IMR-90 (cell line): Measurements from ENCODE around the gene TMEM259. TPM values are rescaled to one million over a fixed set of nuclear protein-coding genes. Genes with fewer than 3 reads are reported as not detected.

Experiments
- ATAC-seq: fragments of 200-7000 bp; cut with Tn5 transposase; 2 replicates; pipeline ENCODE4 v1.9.1; 2020; ENCODE audit warnings: low read depth, mild to moderate bottlenecking, moderate library complexity
- BruUV-seq: library from RNA; stranded (reverse); fragments of 400-500 nt; replicated peaks from 2 replicates; lab custom pipeline; 2021; lab: Mats Ljungman, UMichigan
- CTCF ChIA-PET: fragments of 300-600 bp; formaldehyde crosslinking; extraction: SDS; loops from one replicate; lab custom pipeline; 2021; ENCODE audit warnings: antibody characterized with exemption; lab: Yijun Ruan, JAX
- POLR2A ChIA-PET: fragments of 300-600 bp; sonication (Branson Sonifier 250); formaldehyde crosslinking; loops from one replicate; lab custom pipeline; 2022; ENCODE audit warnings: antibody characterized with exemption; ENCODE audit not compliant: unreplicated experiment; lab: Charles Lee
- DNase-seq: peaks from one replicate; pipeline ENCODE4 v3.0.0; 2013
- H2AFZ ChIP-seq: replicated peaks from 2 replicates; pipeline ENCODE3; 2013; ENCODE audit warnings: low read length, mild to moderate bottlenecking; ENCODE audit not compliant: poor library complexity
- H2AK5ac ChIP-seq: 2 replicates; pipeline ENCODE4 v1.6.1; 2013; ENCODE audit warnings: low read depth, low read length, inconsistent platforms
- H2AK9ac ChIP-seq: replicated peaks from 2 replicates; pipeline ENCODE3; 2013; ENCODE audit warnings: mild to moderate bottlenecking, low read depth, low read length, moderate library complexity; ENCODE audit not compliant: poor library complexity
- H2BK120ac ChIP-seq: 2 replicates; pipeline ENCODE4 v1.6.1; 2013; ENCODE audit warnings: low read depth, low read length, inconsistent platforms
- H2BK15ac ChIP-seq: 3 replicates; pipeline ENCODE4 v1.6.1; 2013; ENCODE audit warnings: low read depth, low read length, inconsistent platforms
- H2BK20ac ChIP-seq: 2 replicates; pipeline ENCODE4 v1.6.1; 2013; ENCODE audit warnings: low read depth, mild to moderate bottlenecking, inconsistent platforms, low read length, moderate library complexity
- H2BK5ac ChIP-seq: 2 replicates; pipeline ENCODE4 v1.6.1; 2013; ENCODE audit warnings: mild to moderate bottlenecking, low read depth, low read length, inconsistent platforms; ENCODE audit not compliant: poor library complexity, severe bottlenecking
- H3K14ac ChIP-seq: replicated peaks from 2 replicates; pipeline ENCODE4 v1.6.1; 2013; ENCODE audit warnings: low read depth, low read length, inconsistent platforms
- H3K18ac ChIP-seq: 2 replicates; pipeline ENCODE4 v1.6.1; 2013; ENCODE audit warnings: low read depth, low read length, control low read depth
- H3K23ac ChIP-seq: 2 replicates; pipeline ENCODE4 v1.6.1; 2013; ENCODE audit warnings: low read depth, low read length, inconsistent platforms
- H3K27ac ChIP-seq: 2 replicates; pipeline ENCODE4 v1.5.1; 2013; ENCODE audit warnings: mild to moderate bottlenecking, control low read depth, low read length; ENCODE audit not compliant: insufficient read depth
- H3K27me3 ChIP-seq: 2 replicates; pipeline ENCODE4 v1.6.1; 2013; ENCODE audit warnings: low read length; ENCODE audit not compliant: control insufficient read depth, insufficient read depth
- H3K36me3 ChIP-seq: 2 replicates; pipeline ENCODE4 v1.6.1; 2013; ENCODE audit warnings: low read length, mixed read lengths; ENCODE audit not compliant: control insufficient read depth, insufficient read depth
- H3K4ac ChIP-seq: 2 replicates; pipeline ENCODE4 v1.6.1; 2013; ENCODE audit warnings: low read depth, low read length, inconsistent platforms
- H3K4me1 ChIP-seq: 2 replicates; pipeline ENCODE4 v1.6.1; 2013; ENCODE audit warnings: low read length, mixed read lengths; ENCODE audit not compliant: control insufficient read depth, insufficient read depth
- H3K4me2 ChIP-seq: 2 replicates; pipeline ENCODE4 v1.6.1; 2013; ENCODE audit warnings: low read depth, mild to moderate bottlenecking, control low read depth, low read length, moderate library complexity
- H3K4me3 ChIP-seq: 2 replicates; pipeline ENCODE4 v1.5.1; 2013; ENCODE audit warnings: low read depth, mild to moderate bottlenecking, control low read depth, low read length, moderate library complexity; ENCODE audit not compliant: insufficient read depth
- H3K56ac ChIP-seq: 2 replicates; pipeline ENCODE4 v1.6.1; 2013; ENCODE audit warnings: low read length, inconsistent platforms; ENCODE audit not compliant: insufficient read depth; ENCODE audit errors: extremely low read depth
- H3K79me1 ChIP-seq, 2 experiments: 2 replicates each; pipeline ENCODE4 v1.6.1; 2013; ENCODE audit warnings: low read length in 2 of 2, inconsistent platforms in 1 of 2, low read depth in 1 of 2
- H3K9ac ChIP-seq: 2 replicates; pipeline ENCODE4 v1.6.1; 2013; ENCODE audit warnings: low read depth, low read length, control low read depth
- H3K9me1 ChIP-seq: 2 replicates; pipeline ENCODE4 v1.6.1; 2013; ENCODE audit warnings: low read length, inconsistent platforms; ENCODE audit not compliant: insufficient read depth
- H3K9me3 ChIP-seq: 2 replicates; pipeline ENCODE4 v1.6.1; 2013; ENCODE audit warnings: low read length; ENCODE audit not compliant: control insufficient read depth, insufficient read depth
- H4K20me1 ChIP-seq: 2 replicates; pipeline ENCODE4 v1.6.1; 2013; ENCODE audit warnings: low read length, inconsistent platforms; ENCODE audit not compliant: insufficient read depth
- H4K5ac ChIP-seq: 2 replicates; pipeline ENCODE4 v1.6.1; 2013; ENCODE audit warnings: mild to moderate bottlenecking, low read depth, low read length, control low read depth
- H4K8ac ChIP-seq, 2 experiments: 2 replicates each; pipeline ENCODE4 v1.6.1; 2013; ENCODE audit warnings: low read depth in 2 of 2, low read length in 2 of 2, control low read depth in 1 of 2, inconsistent platforms in 1 of 2
- H4K91ac ChIP-seq: 2 replicates; pipeline ENCODE4 v1.6.1; 2013; ENCODE audit warnings: low read depth, low read length, inconsistent platforms; ENCODE audit not compliant: insufficient read depth
- BHLHE40 ChIP-seq: fragments of 150-350 bp; IDR thresholded peaks from 2 replicates; pipeline ENCODE4 v1.6.1; 2016; ENCODE audit warnings: mild to moderate bottlenecking, low read depth, low read length
- CEBPB ChIP-seq: IDR thresholded peaks from 2 replicates; pipeline ENCODE4 v1.6.1; 2012; ENCODE audit warnings: low read depth, low read length, improper control_type of control experiment
- CHD1 ChIP-seq: IDR thresholded peaks from 2 replicates; pipeline ENCODE4 v1.6.1; 2012; ENCODE audit warnings: low read depth, low read length, improper control_type of control experiment
- ELK1 ChIP-seq: fragments of 150-350 bp; IDR thresholded peaks from 2 replicates; pipeline ENCODE4 v1.6.1; 2016; ENCODE audit warnings: low read depth, mild to moderate bottlenecking, low read length, moderate library complexity, borderline replicate concordance
- FOS ChIP-seq: fragments of 150-350 bp; IDR thresholded peaks from 2 replicates; pipeline ENCODE4 v1.6.1; 2016; ENCODE audit warnings: low read depth, low read length
- MAFK ChIP-seq: IDR thresholded peaks from 2 replicates; pipeline ENCODE4 v1.6.1; 2012; ENCODE audit warnings: low read depth, low read length, improper control_type of control experiment
- MXI1 ChIP-seq: IDR thresholded peaks from 2 replicates; pipeline ENCODE4 v1.6.1; 2012; ENCODE audit warnings: low read depth, mild to moderate bottlenecking, low read length, moderate library complexity, borderline replicate concordance
- NFE2L2 ChIP-seq: fragments of 150-350 bp; IDR thresholded peaks from 2 replicates; pipeline ENCODE4 v1.6.1; 2016; ENCODE audit warnings: low read depth, mild to moderate bottlenecking, low read length
- POLR2A ChIP-seq: IDR thresholded peaks from 2 replicates; pipeline ENCODE4 v1.6.1; 2012; ENCODE audit warnings: mild to moderate bottlenecking, low read depth, low read length
- RAD21 ChIP-seq: IDR thresholded peaks from 2 replicates; pipeline ENCODE4 v1.6.1; 2012; ENCODE audit warnings: low read length, improper control_type of control experiment
- RFX5 ChIP-seq: IDR thresholded peaks from 2 replicates; pipeline ENCODE4 v1.8.0; 2012; ENCODE audit warnings: low read depth, mild to moderate bottlenecking, low read length, moderate library complexity
- SMC3 ChIP-seq: fragments of 150-350 bp; IDR thresholded peaks from 2 replicates; pipeline ENCODE4 v1.6.1; 2016; ENCODE audit warnings: low read depth, mild to moderate bottlenecking, antibody characterized with exemption, low read length, moderate library complexity
- WGBS, 2 experiments: methylation state at CpG; one replicate each; pipeline versions ENCODE4 v1.1.5 to v1.1.7; 2013; ENCODE audit warnings: missing lambda C conversion rate in 2 of 2; ENCODE audit not compliant: insufficient read length in 1 of 2; ENCODE audit errors: extremely low coverage in 2 of 2; 5-methylcytosine and 5-hydroxymethylcytosine counted together
- dilution Hi-C: fragments of 300-500 bp; cut with HindIII; formaldehyde crosslinking; loops from one replicate; pipeline ENCODE4 v1.14.3; 2018; ENCODE audit warnings: low sequenced_read_pairs; ENCODE audit not compliant: unreplicated experiment
- in situ Hi-C: fragments of 300-500 bp; cut with MboI; formaldehyde crosslinking; loops from 3 replicates; pipeline ENCODE4 v1.14.3; 2019; ENCODE audit warnings: low sequenced_read_pairs, inconsistent platforms, mixed read lengths
- intact Hi-C: fragments of 100-400 bp; cut with micrococcal nuclease; formaldehyde crosslinking; loops from 2 replicates; pipeline ENCODE4 v1.10.0; 2022
- polyA plus RNA-seq, 3 experiments: library from polyadenylated mRNA; depleted of rRNA; stranded (reverse); fragments of >200 nt; gene quantifications; 2 replicates each; pipeline ENCODE4 v1.2.3, GENCODE V29; 2012; ENCODE audit warnings: low replicate concordance in 1 of 3
- total RNA-seq: library from RNA; depleted of rRNA; stranded (reverse); fragments of >200 nt; gene quantifications from 2 replicates; pipeline ENCODE4 v1.2.3, GENCODE V29; 2012

TMEM259 gene
- total and polyA plus RNA-seq, 2 of the 4 experiments (the other 2 are of a cell fraction) = 22.6 to 153 TPM

- in situ Hi-C loops = no loop called here
- Histone ChIP-seq H2BK20ac (no peak overlapping the region), H2BK5ac (no peak overlapping the region), H3K9me1 (peaks cover 9% of the 10 kb centered on the region; the same call in 1 of the 2 replicates), H3K56ac (no peak overlapping the region), H3K27ac (peak overlapping the region; percentile 66; the same call in 1 of the 2 replicates), H3K36me3 (peaks cover 1% of the 10 kb centered on the region; the same call in 1 of the 2 replicates), H3K4me2 (peak overlapping the region; percentile 98), H4K8ac (no peak overlapping the region), H3K9me3 (no peaks in the 10 kb centered on the region), H4K20me1 (peaks cover 69% of the 10 kb centered on the region), H3K18ac (no peak overlapping the region), H2AFZ (no peak overlapping the region), H2BK120ac (no peak overlapping the region), H3K4me1 (peaks cover 33% of the 10 kb centered on the region), H2AK5ac (no peak overlapping the region), H3K23ac (peak overlapping the region; percentile 71; the same call in 1 of the 2 replicates), H3K4me3 (peak overlapping the region; percentile 66; the same call in 1 of the 2 replicates), H3K14ac (no peak overlapping the region), H2AK9ac (peak overlapping the region; percentile 55), H3K4ac (no peak overlapping the region), H4K5ac (no peak overlapping the region), H4K91ac (no peak overlapping the region), H3K9ac (peak overlapping the region; percentile 93), H3K27me3 (no peaks in the 10 kb centered on the region), H3K79me1 (peaks cover 0 to 53% of the 10 kb centered on the region in 2 experiments; a peak in 2 of 4 replicates), H2BK15ac (no peak overlapping the region)
- intact Hi-C loops = no loop called here
- 68% methylated on average over 4 of the region's 17 CpGs; no CpG with 5 or more reads in 1 of the 2 experiments for WGBS, 2 experiments
- dilution Hi-C loops = no loop called here
- ChIA-PET CTCF (interaction anchor here (1.0 kb wide), 1 partner anchor 19 kb away, joined by 3 read pairs; the partner anchor contains the start of gene GRIN3B), POLR2A (interaction anchor here (0.7 to 1.4 kb wide), 2 partner anchors 8 to 10 kb away, joined by 3 to 5 read pairs; no protein-coding TSS in a partner anchor)
- no peak for DNase-seq
- no TSS peak for BruUV-seq
- no peak for TF ChIP-seq ELK1
- TF ChIP-seq BHLHE40 = no peak
- TF ChIP-seq RAD21 = no peak
- TF ChIP-seq CEBPB = no peak
- no peak for TF ChIP-seq FOS
- no peak for TF ChIP-seq NFE2L2
- no peak for TF ChIP-seq POLR2A
- no peak for TF ChIP-seq RFX5
- TF ChIP-seq SMC3 = no peak
- no peak for TF ChIP-seq MXI1
- TF ChIP-seq MAFK = no peak
- no peak for TF ChIP-seq CHD1
- no peak for ATAC-seq
Observed at GRCh38 chr19:1018932-1019615, 1.8 kb downstream of the TMEM259 start.
